Endothelial cell of umbilical vein (primary cell): Measurements from ENCODE around the gene TOX4. TPM values are rescaled to one million over a fixed set of nuclear protein-coding genes. Genes with fewer than 3 reads are reported as not detected.

Experiments
- BruUV-seq: library from RNA; stranded (reverse); fragments of 400-500 nt; replicated peaks from 2 replicates; lab custom pipeline; 2021; lab: Mats Ljungman, UMichigan
- CTCF ChIA-PET: fragments of 300-600, 350-600 bp; sonication (Branson Sonifier 250); formaldehyde crosslinking; loops from one replicate; lab custom pipeline; 2021; ENCODE audit warnings: antibody characterized with exemption, inconsistent platforms; lab: Charles Lee
- POLR2A ChIA-PET: fragments of 300-600, 350-600 bp; sonication (Branson Sonifier 250); formaldehyde crosslinking; loops from one replicate; lab custom pipeline; 2021; ENCODE audit warnings: antibody characterized with exemption, inconsistent platforms; lab: Charles Lee
- DNase-seq: peaks from one replicate; pipeline ENCODE4 v3.0.0-alpha.2; 2011; ENCODE audit warnings: low read depth, low spot score
- FAIRE-seq: peaks from 2 replicates; lab custom pipeline; 2011; peaks lifted over from hg19 to GRCh38; lab: Jason Lieb, UNC
- H2AFZ ChIP-seq: 2 replicates; pipeline ENCODE4 v1.6.0; 2012; ENCODE audit warnings: low read depth, low read length, control low read depth, inconsistent platforms
- H3K27ac ChIP-seq: 2 replicates; pipeline ENCODE4 v1.5.1; 2011; ENCODE audit warnings: low read depth, mild to moderate bottlenecking, control low read depth, low read length, moderate library complexity; ENCODE audit not compliant: insufficient read depth
- H3K27me3 ChIP-seq, 2 experiments: 2 replicates each; pipeline versions ENCODE4 v1.6.0 to v1.6.1; 2011; ENCODE audit warnings: low read length in 2 of 2, mixed read lengths in 1 of 2; ENCODE audit not compliant: control insufficient read depth in 2 of 2, insufficient read depth in 2 of 2
- H3K36me3 ChIP-seq, 2 experiments: 2 replicates in 1 of 2; 3 replicates in 1 of 2; pipeline ENCODE4 v1.5.1; 2011; ENCODE audit warnings: low read length in 2 of 2, mild to moderate bottlenecking in 1 of 2, moderate library complexity in 1 of 2; ENCODE audit not compliant: control insufficient read depth in 2 of 2, insufficient read depth in 2 of 2; ENCODE audit errors: extremely low read depth in 1 of 2
- H3K4me1 ChIP-seq: 3 replicates; pipeline ENCODE4 v1.5.1; 2011; ENCODE audit warnings: mild to moderate bottlenecking, low read length; ENCODE audit not compliant: control insufficient read depth, insufficient read depth; ENCODE audit errors: extremely low read depth
- H3K4me2 ChIP-seq: 2 replicates; pipeline ENCODE4 v1.6.1; 2011; ENCODE audit warnings: low read length, control low read depth, mixed read lengths; ENCODE audit not compliant: insufficient read depth
- H3K4me3 ChIP-seq, 3 experiments: fragments of 200-600 bp in 1 of 3; sonication (generic), shearing (Covaris generic) in 1 of 3; replicated peaks in 1 of 3; 2 replicates each; pipeline ENCODE4 v1.5.1; 2011 to 2016; ENCODE audit warnings: control low read depth in 3 of 3, low read length in 3 of 3, mild to moderate bottlenecking in 2 of 3, inconsistent platforms in 1 of 3, low read depth in 1 of 3, moderate library complexity in 1 of 3; ENCODE audit not compliant: insufficient read depth in 1 of 3
- H3K79me2 ChIP-seq: 2 replicates; pipeline ENCODE4 v1.6.0; 2012; ENCODE audit warnings: low read length, inconsistent platforms; ENCODE audit not compliant: control insufficient read depth, insufficient read depth
- H3K9ac ChIP-seq: replicated peaks from 2 replicates; pipeline ENCODE3; 2011; ENCODE audit warnings: low read length, control low read depth; ENCODE audit not compliant: insufficient read depth; ENCODE audit errors: extremely low read depth
- H3K9me1 ChIP-seq: replicated peaks from 3 replicates; pipeline ENCODE4 v1.6.0; 2011; ENCODE audit warnings: mild to moderate bottlenecking, low read length; ENCODE audit not compliant: control insufficient read depth, insufficient read depth; ENCODE audit errors: extremely low read depth
- H3K9me3 ChIP-seq: replicated peaks from 2 replicates; pipeline ENCODE4 v1.5.1; 2012; ENCODE audit warnings: low read length, inconsistent platforms; ENCODE audit not compliant: control insufficient read depth, insufficient read depth
- H4K20me1 ChIP-seq: replicated peaks from 2 replicates; pipeline ENCODE3; 2011; ENCODE audit warnings: mild to moderate bottlenecking, low read length; ENCODE audit not compliant: control insufficient read depth, insufficient read depth; ENCODE audit errors: extremely low read depth
- EZH2 ChIP-seq: IDR thresholded peaks from 2 replicates; pipeline ENCODE4 v1.6.1; 2012; ENCODE audit warnings: borderline replicate concordance, low read depth, mild to moderate bottlenecking, moderate library complexity, low read length, inconsistent platforms; ENCODE audit not compliant: severe bottlenecking
- FOS ChIP-seq: IDR thresholded peaks from 2 replicates; pipeline ENCODE4 v1.6.1; 2011; ENCODE audit warnings: mild to moderate bottlenecking, low read length, moderate library complexity, borderline replicate concordance; ENCODE audit not compliant: insufficient read depth
- GATA2 ChIP-seq: IDR thresholded peaks from 2 replicates; pipeline ENCODE4 v1.7.0; 2011; ENCODE audit warnings: low read depth, mild to moderate bottlenecking, moderate library complexity, mixed read lengths, low read length; ENCODE audit not compliant: insufficient read length, insufficient read depth
- JUN ChIP-seq: IDR thresholded peaks from 2 replicates; pipeline ENCODE4 v1.6.1; 2011; ENCODE audit warnings: borderline replicate concordance, low read depth; ENCODE audit not compliant: insufficient read length, insufficient read depth
- MYC ChIP-seq: IDR thresholded peaks from one replicate; pipeline ENCODE4 v1.6.1; 2011; ENCODE audit warnings: mild to moderate bottlenecking, low read depth, low read length
- POLR2A ChIP-seq: IDR thresholded peaks from 2 replicates; pipeline ENCODE4 v1.6.1; 2012; ENCODE audit warnings: low read depth, mild to moderate bottlenecking, control low read depth, low read length
- POLR2AphosphoS5 ChIP-seq: IDR thresholded peaks from 2 replicates; pipeline ENCODE4 v1.6.1; 2012; ENCODE audit warnings: low read depth, mild to moderate bottlenecking, control low read depth, low read length, moderate library complexity; ENCODE audit not compliant: insufficient read depth
- dilution Hi-C: fragments of 300-500 bp; cut with MboI; formaldehyde crosslinking; loops from one replicate; pipeline ENCODE4 v1.15.0; 2019; ENCODE audit warnings: low sequenced_read_pairs; ENCODE audit not compliant: extremely low pct_ligation_motif_present
- intact Hi-C: fragments of 100-400 bp; cut with micrococcal nuclease; formaldehyde crosslinking; loops from one replicate; pipeline ENCODE4 v1.10.0; 2022
- polyA plus RNA-seq, 4 experiments: library from polyadenylated mRNA; depleted of rRNA in 3 of 4; stranded (reverse) in 3 of 4; unstranded in 1 of 4; fragments of >200 nt; gene quantifications; 2 replicates each; pipeline versions ENCODE4 v1.2.1 to v1.2.3, GENCODE V29; 2011 to 2012; ENCODE audit warnings: missing spikeins in 1 of 4
- total RNA-seq: library from RNA; stranded (reverse); gene quantifications from 2 replicates; pipeline ENCODE4 v1.2.3, GENCODE V29; 2021
- TF ChIP-seq, protein P1 (sequence below), 2 donors: IDR thresholded peaks; 1 replicate in 1 of 2; 2 replicates in 1 of 2; pipeline ENCODE4 v1.5.1; 2011; ENCODE audit warnings: low read length in 2 of 2, mild to moderate bottlenecking in 2 of 2, moderate library complexity in 2 of 2, control low read depth in 1 of 2, inconsistent platforms in 1 of 2, low read depth in 1 of 2; ENCODE audit not compliant: insufficient read depth in 1 of 2; ENCODE audit errors: extremely low read depth in 1 of 2
- TF ChIP-seq, protein P2 (sequence below): IDR thresholded peaks from 2 replicates; pipeline ENCODE4 v1.6.1; 2011; ENCODE audit not compliant: insufficient read depth, insufficient read length

The TOX4 gene
- total and polyA plus RNA-seq, 2 donors (not counting 3 experiments of a cell fraction or from before 2014, with no cell fraction given): 67.4 to 78.4 TPM

DNA sequence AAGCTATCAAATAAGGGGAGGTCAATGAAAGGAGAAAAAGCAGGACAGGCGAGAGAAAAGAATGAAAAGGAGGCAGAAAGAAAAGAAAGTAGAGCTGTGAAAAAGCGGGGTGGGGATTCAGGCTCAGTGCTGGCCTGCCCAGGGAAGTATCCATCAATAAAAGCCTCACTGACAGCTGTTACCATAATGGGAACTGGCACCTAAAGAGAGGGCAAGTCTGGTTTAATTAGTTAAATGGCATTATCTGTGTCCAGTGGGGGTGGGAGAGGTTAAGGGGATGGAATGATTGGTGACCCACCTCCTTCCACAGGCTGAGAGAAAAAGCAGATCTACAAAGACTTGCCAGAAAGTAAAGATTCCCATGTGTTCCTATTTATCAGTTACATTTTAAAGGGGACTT, 41.7 kb downstream of the TOX4 start:
- CTCF ChIA-PET: interaction anchor here (1.0 kb wide), 1 partner anchor 16 kb away, joined by 3 read pairs; no protein-coding TSS in a partner anchor
- no peaks in the 10 kb centered on the region for H3K36me3 ChIP-seq
- dilution Hi-C loops: no loop called here

More for the DNA sequence above, 41.7 kb downstream of the TOX4 start:
- Histone ChIP-seq H3K9me1 (no peaks in the 10 kb centered on the region), H3K4me3 (no peak overlapping the region), H3K79me2 (no peaks in the 10 kb centered on the region), H2AFZ (no peak overlapping the region), H3K9me3 (no peaks in the 10 kb centered on the region), H3K9ac (no peak overlapping the region), H3K4me1 (no peaks in the 10 kb centered on the region), H3K27ac (no peak overlapping the region), H3K27me3 (peaks cover 17 to 19% of the 10 kb centered on the region in 2 experiments), H3K4me2 (no peak overlapping the region), H4K20me1 (no peaks in the 10 kb centered on the region)
- POLR2A ChIA-PET: no interaction called here
- BruUV-seq: no TSS peak
- DNase-seq (no peak), FAIRE-seq (no peak)
- intact Hi-C loops: no loop called here
- TF ChIP-seq GATA2: no peak
- TF ChIP-seq FOS: no peak
- TF ChIP-seq, protein P1, sequence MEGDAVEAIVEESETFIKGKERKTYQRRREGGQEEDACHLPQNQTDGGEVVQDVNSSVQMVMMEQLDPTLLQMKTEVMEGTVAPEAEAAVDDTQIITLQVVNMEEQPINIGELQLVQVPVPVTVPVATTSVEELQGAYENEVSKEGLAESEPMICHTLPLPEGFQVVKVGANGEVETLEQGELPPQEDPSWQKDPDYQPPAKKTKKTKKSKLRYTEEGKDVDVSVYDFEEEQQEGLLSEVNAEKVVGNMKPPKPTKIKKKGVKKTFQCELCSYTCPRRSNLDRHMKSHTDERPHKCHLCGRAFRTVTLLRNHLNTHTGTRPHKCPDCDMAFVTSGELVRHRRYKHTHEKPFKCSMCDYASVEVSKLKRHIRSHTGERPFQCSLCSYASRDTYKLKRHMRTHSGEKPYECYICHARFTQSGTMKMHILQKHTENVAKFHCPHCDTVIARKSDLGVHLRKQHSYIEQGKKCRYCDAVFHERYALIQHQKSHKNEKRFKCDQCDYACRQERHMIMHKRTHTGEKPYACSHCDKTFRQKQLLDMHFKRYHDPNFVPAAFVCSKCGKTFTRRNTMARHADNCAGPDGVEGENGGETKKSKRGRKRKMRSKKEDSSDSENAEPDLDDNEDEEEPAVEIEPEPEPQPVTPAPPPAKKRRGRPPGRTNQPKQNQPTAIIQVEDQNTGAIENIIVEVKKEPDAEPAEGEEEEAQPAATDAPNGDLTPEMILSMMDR (IDR thresholded peaks at IDR 0.05; ENCODE audit: extremely low read depth in 1 of 2, insufficient read depth in 1 of 2, low read depth in 1 of 2, low read length in 2 of 2): no peak
- TF ChIP-seq MYC: no peak
- no peak for TF ChIP-seq POLR2AphosphoS5
- no peak for TF ChIP-seq POLR2A
- TF ChIP-seq, protein P2, sequence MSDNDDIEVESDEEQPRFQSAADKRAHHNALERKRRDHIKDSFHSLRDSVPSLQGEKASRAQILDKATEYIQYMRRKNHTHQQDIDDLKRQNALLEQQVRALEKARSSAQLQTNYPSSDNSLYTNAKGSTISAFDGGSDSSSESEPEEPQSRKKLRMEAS: no peak
- no peak for TF ChIP-seq JUN
- no peak for TF ChIP-seq EZH2
